Tibial nerve (tissue), 4 donors: ENCODE measurements around the gene SERPINB7. TPM values are rescaled to one million over a fixed set of nuclear protein-coding genes. Genes with fewer than 3 reads are reported as not detected.
"Not testable (repeated sequence)": the region's sequence is repeated elsewhere in the genome, so short reads cannot be mapped to it uniquely, and the experiment has no call there.

Experiments used
- DNase-seq, 2 donors: peaks; one replicate each; pipeline ENCODE4 v3.0.0-alpha.2; 2019; ENCODE audit warnings: low spot score in 2 of 2
- H3K27ac ChIP-seq, 4 donors: fragments of 200-600 bp; sonication (generic) in 3 of 4; one replicate each; pipeline ENCODE4 v1.5.1; 2017 to 2019; ENCODE audit warnings: mild to moderate bottlenecking in 1 of 4
- H3K27me3 ChIP-seq, 2 donors: fragments of 200-600 bp; sonication (generic) in 1 of 2; one replicate each; pipeline versions ENCODE4 v1.5.1 to v1.6.0; 2017 to 2019
- H3K36me3 ChIP-seq, 3 donors: fragments of 200-600 bp; sonication (generic); one replicate each; pipeline ENCODE4 v1.5.1; 2018 to 2019
- H3K4me1 ChIP-seq, 4 donors: fragments of 200-600 bp; sonication (generic) in 3 of 4; one replicate each; pipeline ENCODE4 v1.5.1; 2017 to 2019
- H3K4me3 ChIP-seq, 4 donors: fragments of 200-600 bp; sonication (generic) in 3 of 4; one replicate each; pipeline ENCODE4 v1.5.1; 2017 to 2019; ENCODE audit warnings: mild to moderate bottlenecking in 1 of 4, moderate library complexity in 1 of 4
- H3K9me3 ChIP-seq, 4 donors: fragments of 200-600 bp; sonication (generic) in 3 of 4; one replicate each; pipeline ENCODE4 v1.5.1; 2017 to 2019
- CTCF ChIP-seq, 5 experiments: fragments of 200-600 bp in 3 of 5; fragments of 450-650 bp in 2 of 5; sonication (generic) in 3 of 5; IDR thresholded peaks; one replicate each; pipeline ENCODE4 v1.5.1; 2016 to 2019; ENCODE audit warnings: antibody characterized with exemption in 5 of 5, mild to moderate bottlenecking in 3 of 5, moderate library complexity in 2 of 5
- EP300 ChIP-seq, 2 donors: sonication (generic); formaldehyde crosslinking; IDR thresholded peaks; one replicate each; pipeline ENCODE4 v1.6.1; 2017; ENCODE audit warnings: antibody characterized with exemption in 2 of 2, mild to moderate bottlenecking in 1 of 2
- POLR2A ChIP-seq, 2 donors: fragments of 450-650 bp; IDR thresholded peaks; one replicate each; pipeline ENCODE4 v1.6.1; 2017; ENCODE audit warnings: antibody characterized with exemption in 2 of 2, mild to moderate bottlenecking in 2 of 2, moderate library complexity in 2 of 2
- WGBS, 2 donors: methylation state at CpG; one replicate each; pipeline ENCODE4 v1.1.5; 2018; 5-methylcytosine and 5-hydroxymethylcytosine counted together
- total RNA-seq, 4 donors: library from RNA; depleted of rRNA; stranded (reverse); fragments of >200 nt; gene quantifications; one replicate each; pipeline ENCODE4 v1.1.0, GENCODE V29; 2016

SERPINB7 gene
- total RNA-seq, 4 donors from 2014 or later: not detected

- TF ChIP-seq CTCF (IDR thresholded peaks at IDR 0.05) (no peak), POLR2A (IDR thresholded peaks at IDR 0.05) (no peak), EP300 (IDR thresholded peaks at IDR 0.05) (no peak)
- Histone ChIP-seq H3K4me3 (no peak overlapping the region), H3K36me3 (no peaks in the 10 kb centered on the region), H3K27ac (no peak overlapping the region), H3K9me3 (peaks cover 0 to 28% (median 4%) of the 10 kb centered on the region in 4 donors), H3K27me3 (no peaks in the 10 kb centered on the region), H3K4me1 (no peaks in the 10 kb centered on the region)
- DNase-seq: no peak
These were observed 17.7 kb upstream of the SERPINB7 start for GRCh38 chr18:63757541-63757940.

- no peak for TF ChIP-seq POLR2A (IDR thresholded peaks at IDR 0.05)
- no peak for TF ChIP-seq EP300 (IDR thresholded peaks at IDR 0.05)
- no peak for TF ChIP-seq CTCF (IDR thresholded peaks at IDR 0.05)
- H3K36me3 ChIP-seq: no peaks in the 10 kb centered on the region
- DNase-seq: no peak
- H3K27ac ChIP-seq: no peak overlapping the region
- no peaks in the 10 kb centered on the region for H3K4me1 ChIP-seq
- no peak overlapping the region for H3K4me3 ChIP-seq
- H3K9me3 ChIP-seq: peaks cover 0 to 28% (median 4%) of the 10 kb centered on the region in 4 donors
- WGBS, 2 donors: 52 to 60% methylated on average over 3 of the region's 3 CpGs
- H3K27me3 ChIP-seq: no peaks in the 10 kb centered on the region
These were observed 16.5 kb upstream of the SERPINB7 start for GRCh38 chr18:63758615-63759240.

GRCh38 chr18:63759786-63760185 lies 15.4 kb upstream of the SERPINB7 start:
- not testable (repeated sequence) for DNase-seq, H3K27ac ChIP-seq, H3K4me3 ChIP-seq, H3K27me3 ChIP-seq, H3K36me3 ChIP-seq, H3K4me1 ChIP-seq
- 93 to 95% methylated on average over 2 of the region's 2 CpGs for WGBS, 2 donors
- H3K9me3 ChIP-seq: peaks cover 0 to 28% (median 4%) of the 10 kb centered on the region in 4 donors

GRCh38 chr18:63762518-63762917 lies 12.7 kb upstream of the SERPINB7 start:
- H3K27me3 ChIP-seq: no peaks in the 10 kb centered on the region
- 77 to 85% methylated on average over 1 of the region's 1 CpG for WGBS, 2 donors
- H3K4me3 ChIP-seq: no peak overlapping the region
- peaks cover 0 to 28% (median 6%) of the 10 kb centered on the region in 4 donors for H3K9me3 ChIP-seq
- no peak for DNase-seq
- no peak overlapping the region for H3K27ac ChIP-seq
- no peak for TF ChIP-seq POLR2A (IDR thresholded peaks at IDR 0.05)
- TF ChIP-seq EP300 (IDR thresholded peaks at IDR 0.05): no peak
- no peak for TF ChIP-seq CTCF (IDR thresholded peaks at IDR 0.05)
- H3K36me3 ChIP-seq: no peaks in the 10 kb centered on the region
- no peaks in the 10 kb centered on the region for H3K4me1 ChIP-seq

GRCh38 chr18:63763831-63764600 lies 11.2 kb upstream of the SERPINB7 start:
- Histone ChIP-seq H3K36me3 (no peaks in the 10 kb centered on the region), H3K27ac (no peak overlapping the region), H3K9me3 (peaks cover 0 to 27% (median 5%) of the 10 kb centered on the region in 4 donors), H3K4me1 (no peaks in the 10 kb centered on the region), H3K4me3 (no peak overlapping the region), H3K27me3 (no peaks in the 10 kb centered on the region)
- WGBS, 2 donors: 76 to 86% methylated on average over 3 of the region's 3 CpGs
- TF ChIP-seq EP300 (IDR thresholded peaks at IDR 0.05) (no peak), CTCF (IDR thresholded peaks at IDR 0.05) (no peak), POLR2A (IDR thresholded peaks at IDR 0.05) (no peak)
- no peak for DNase-seq
